ENCODE measurements around the gene EXOG. TPM values are rescaled to one million over a fixed set of nuclear protein-coding genes. Genes with fewer than 3 reads are reported as not detected.

EXOG gene
- total and polyA plus RNA-seq, 12 donors: 10.7 to 39.9 (median 25.4) TPM

GRCh38 chr3:38472342-38472741 lies 23.8 kb upstream of the EXOG start:
- Histone ChIP-seq H3K9me3 (peaks cover 0 to 21% (median 9%) of the 10 kb centered on the region in 11 donors), H3K36me3 (peaks cover 0 to 1% (median 0%) of the 10 kb centered on the region in 9 donors), H3K27me3 (no peaks in the 10 kb centered on the region), H3K4me3 (no peak overlapping the region), H3K4me1 (peaks cover 0 to 30% (median 12%) of the 10 kb centered on the region in 9 donors), H3K27ac (no peak overlapping the region)
- intact Hi-C loops (cut with DNase I): loop anchor here in 4 of 10 donors (10.0 kb wide), 3 partner anchors 348 to 468 kb away; no protein-coding TSS in a partner anchor
- no peak for TF ChIP-seq CTCF (IDR thresholded peaks at IDR 0.05)
- no peak for ATAC-seq
- DNase-seq: no peak
- WGBS, 2 donors: 91 to 94% methylated on average over 1 of the region's 1 CpG

- TF ChIP-seq CTCF (IDR thresholded peaks at IDR 0.05): no peak
- DNase-seq: peak in 1 of 2 donors; percentile 32
- Histone ChIP-seq H3K27ac (no peak overlapping the region), H3K36me3 (peaks cover 0 to 7% (median 0%) of the 10 kb centered on the region in 9 donors), H3K27me3 (no peaks in the 10 kb centered on the region), H3K4me3 (no peak overlapping the region), H3K4me1 (peaks cover 0 to 30% (median 12%) of the 10 kb centered on the region in 9 donors), H3K9me3 (peaks cover 0 to 21% (median 9%) of the 10 kb centered on the region in 11 donors)
- 68 to 86% methylated on average over 2 of the region's 2 CpGs for WGBS, 2 donors
- intact Hi-C loops (cut with DNase I): loop anchor here in 4 of 10 donors (10.0 kb wide), 3 partner anchors 348 to 468 kb away; no protein-coding TSS in a partner anchor
- peak in 5 of 8 donors; percentile 22 to 50 (median 32) for ATAC-seq
Measured at GRCh38 chr3:38473229-38473628, 22.9 kb upstream of the EXOG start.

GRCh38 chr3:38474928-38475605 lies 21.1 kb upstream of the EXOG start:
- H3K9me3 ChIP-seq: peaks cover 0 to 7% (median 3%) of the 10 kb centered on the region in 11 donors
- no peak for TF ChIP-seq CTCF (IDR thresholded peaks at IDR 0.05)
- no peak overlapping the region for H3K4me3 ChIP-seq
- WGBS, 2 donors: 89 to 90% methylated on average over 7 of the region's 7 CpGs
- H3K27ac ChIP-seq: no peak overlapping the region
- DNase-seq (no peak), ATAC-seq (no peak)
- H3K27me3 ChIP-seq: no peaks in the 10 kb centered on the region
- peaks cover 0 to 30% (median 12%) of the 10 kb centered on the region in 9 donors for H3K4me1 ChIP-seq
- peaks cover 0 to 24% (median 7%) of the 10 kb centered on the region in 9 donors for H3K36me3 ChIP-seq
- intact Hi-C loops (cut with DNase I): loop anchor here in 6 of 10 donors (5.0 to 10.0 kb wide), 5 partner anchors 128 to 470 kb away; partner anchors contain the start of gene XYLB (in 2 of the 6)

- no peak for TF ChIP-seq CTCF (IDR thresholded peaks at IDR 0.05)
- peaks cover 0 to 30% (median 11%) of the 10 kb centered on the region in 9 donors for H3K36me3 ChIP-seq
- ATAC-seq (no peak), DNase-seq (no peak)
- intact Hi-C loops (cut with DNase I): loop anchor here in 6 of 10 donors (5.0 to 10.0 kb wide), 5 partner anchors 128 to 471 kb away; partner anchors contain the start of gene XYLB (in 2 of the 6)
- peaks cover 0 to 30% (median 12%) of the 10 kb centered on the region in 9 donors for H3K4me1 ChIP-seq
- no peak overlapping the region for H3K27ac ChIP-seq
- no peaks in the 10 kb centered on the region for H3K27me3 ChIP-seq
- peaks cover 0 to under 1% (median 0%) of the 10 kb centered on the region in 11 donors for H3K9me3 ChIP-seq
- H3K4me3 ChIP-seq: no peak overlapping the region
- WGBS, 2 donors: 92 to 93% methylated on average over 6 of the region's 6 CpGs
Measured at GRCh38 chr3:38475716-38476115, 20.4 kb upstream of the EXOG start.
